22Rv1 (cell line): ENCODE data around the gene RABGAP1L.

Source experiments
- ZFX ChIP-seq: fragments of 450-650 bp; IDR thresholded peaks from 2 replicates; pipeline ENCODE4 v1.6.1; 2017; ENCODE audit warnings: antibody characterized with exemption, borderline replicate concordance
- TF ChIP-seq, protein P1 (sequence below): fragments of 450-650 bp; IDR thresholded peaks from 2 replicates; pipeline ENCODE4 v1.5.1; 2017; ENCODE audit warnings: mild to moderate bottlenecking

DNA sequence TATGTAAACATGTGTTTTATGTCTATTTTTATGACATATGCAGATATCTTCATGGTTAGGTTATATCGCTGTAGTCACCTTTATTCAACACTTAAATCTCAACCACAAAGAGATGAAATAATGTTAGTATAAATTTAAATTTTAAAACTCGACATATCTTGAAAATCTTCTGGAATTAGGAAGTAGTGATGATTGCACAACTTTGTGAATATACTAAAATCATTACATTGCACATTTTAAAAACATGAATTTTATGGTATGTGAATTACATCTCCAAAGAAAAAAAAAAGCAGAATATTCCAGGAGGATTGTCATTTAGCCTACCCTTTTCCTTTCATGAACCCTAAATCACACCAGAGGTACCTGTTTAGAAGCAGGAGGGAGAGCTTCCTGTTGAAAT lies 801.0 kb downstream of the RABGAP1L start:
- TF ChIP-seq, protein P1, sequence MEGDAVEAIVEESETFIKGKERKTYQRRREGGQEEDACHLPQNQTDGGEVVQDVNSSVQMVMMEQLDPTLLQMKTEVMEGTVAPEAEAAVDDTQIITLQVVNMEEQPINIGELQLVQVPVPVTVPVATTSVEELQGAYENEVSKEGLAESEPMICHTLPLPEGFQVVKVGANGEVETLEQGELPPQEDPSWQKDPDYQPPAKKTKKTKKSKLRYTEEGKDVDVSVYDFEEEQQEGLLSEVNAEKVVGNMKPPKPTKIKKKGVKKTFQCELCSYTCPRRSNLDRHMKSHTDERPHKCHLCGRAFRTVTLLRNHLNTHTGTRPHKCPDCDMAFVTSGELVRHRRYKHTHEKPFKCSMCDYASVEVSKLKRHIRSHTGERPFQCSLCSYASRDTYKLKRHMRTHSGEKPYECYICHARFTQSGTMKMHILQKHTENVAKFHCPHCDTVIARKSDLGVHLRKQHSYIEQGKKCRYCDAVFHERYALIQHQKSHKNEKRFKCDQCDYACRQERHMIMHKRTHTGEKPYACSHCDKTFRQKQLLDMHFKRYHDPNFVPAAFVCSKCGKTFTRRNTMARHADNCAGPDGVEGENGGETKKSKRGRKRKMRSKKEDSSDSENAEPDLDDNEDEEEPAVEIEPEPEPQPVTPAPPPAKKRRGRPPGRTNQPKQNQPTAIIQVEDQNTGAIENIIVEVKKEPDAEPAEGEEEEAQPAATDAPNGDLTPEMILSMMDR: no peak
- no peak for TF ChIP-seq ZFX
